ENCODE results near the gene ZNF853. TPM values are rescaled to one million over a fixed set of nuclear protein-coding genes. Genes with fewer than 3 reads are reported as not detected.

ZNF853 gene
- total RNA-seq, 1 experiment from 2014 or later, result 7.9 TPM

DNA sequence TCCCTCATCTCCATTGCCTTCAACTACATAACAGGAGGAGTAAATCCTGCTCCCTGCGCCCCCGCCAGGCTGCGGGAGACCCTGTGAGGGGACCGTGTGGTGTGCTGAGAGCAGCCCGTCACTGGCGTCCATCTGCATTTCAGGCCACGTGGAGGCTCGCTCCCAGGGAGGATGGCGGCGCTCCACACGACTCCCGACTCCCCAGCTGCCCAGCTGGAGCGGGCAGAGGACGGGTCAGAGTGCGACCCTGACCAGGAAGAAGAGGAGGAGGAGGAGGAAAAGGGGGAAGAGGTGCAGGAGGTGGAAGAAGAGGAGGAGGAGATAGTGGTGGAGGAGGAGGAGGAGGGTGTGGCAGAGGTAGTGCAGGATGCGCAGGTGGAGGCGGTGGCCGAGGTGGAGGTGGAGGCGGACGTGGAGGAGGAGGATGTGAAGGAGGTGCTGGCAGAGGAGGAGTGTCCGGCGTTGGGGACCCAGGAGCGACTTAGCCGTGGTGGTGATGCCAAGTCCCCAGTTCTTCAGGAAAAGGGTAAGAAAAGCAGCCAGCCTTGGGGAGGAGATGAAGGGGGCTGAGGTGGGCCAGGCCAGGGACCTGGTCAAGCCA is 26.9 kb downstream of the ZNF853 start:
- BruUV-seq (replicated peaks), result no TSS peak
- Histone ChIP-seq H3F3A (ENCODE audit: insufficient read depth, low read depth) (no peaks in the 10 kb centered on the region), H3K27ac (no peak overlapping the region), H3K9me2 (ENCODE audit: insufficient read depth) (no peaks in the 10 kb centered on the region), H3K79me2 (ENCODE audit: low read depth) (peaks cover 23% of the 10 kb centered on the region), H3K9me3 (ENCODE audit: insufficient read depth, low read depth) (no peaks in the 10 kb centered on the region), H3K4me3 (no peak overlapping the region), H3K36me3 (ENCODE audit: low read depth) (peaks cover 13% of the 10 kb centered on the region; the same call in 1 of the 2 replicates), H3K4me1 (replicated peaks; ENCODE audit: insufficient read depth) (peaks cover 7% of the 10 kb centered on the region; the same call in 1 of the 2 replicates), H4K20me1 (ENCODE audit: insufficient read depth) (0 out of 2 replicates have a peak, but pooled peaks cover 4% of the 10 kb centered on the region), H2AFZ (no peak overlapping the region), H3K27me3 (ENCODE audit: insufficient read depth, low read depth) (no peaks in the 10 kb centered on the region), H3K4me2 (no peak overlapping the region)
- intact Hi-C loops (cut with micrococcal nuclease; ENCODE audit: unreplicated experiment), result no loop called here
- TF ChIP-seq, protein P1, sequence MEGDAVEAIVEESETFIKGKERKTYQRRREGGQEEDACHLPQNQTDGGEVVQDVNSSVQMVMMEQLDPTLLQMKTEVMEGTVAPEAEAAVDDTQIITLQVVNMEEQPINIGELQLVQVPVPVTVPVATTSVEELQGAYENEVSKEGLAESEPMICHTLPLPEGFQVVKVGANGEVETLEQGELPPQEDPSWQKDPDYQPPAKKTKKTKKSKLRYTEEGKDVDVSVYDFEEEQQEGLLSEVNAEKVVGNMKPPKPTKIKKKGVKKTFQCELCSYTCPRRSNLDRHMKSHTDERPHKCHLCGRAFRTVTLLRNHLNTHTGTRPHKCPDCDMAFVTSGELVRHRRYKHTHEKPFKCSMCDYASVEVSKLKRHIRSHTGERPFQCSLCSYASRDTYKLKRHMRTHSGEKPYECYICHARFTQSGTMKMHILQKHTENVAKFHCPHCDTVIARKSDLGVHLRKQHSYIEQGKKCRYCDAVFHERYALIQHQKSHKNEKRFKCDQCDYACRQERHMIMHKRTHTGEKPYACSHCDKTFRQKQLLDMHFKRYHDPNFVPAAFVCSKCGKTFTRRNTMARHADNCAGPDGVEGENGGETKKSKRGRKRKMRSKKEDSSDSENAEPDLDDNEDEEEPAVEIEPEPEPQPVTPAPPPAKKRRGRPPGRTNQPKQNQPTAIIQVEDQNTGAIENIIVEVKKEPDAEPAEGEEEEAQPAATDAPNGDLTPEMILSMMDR (conservative IDR thresholded peaks at IDR 0.05), result no peak
- TF ChIP-seq EZH2 (IDR thresholded peaks at IDR 0.05; ENCODE audit: low read depth), result no peak
- POLR2A ChIA-PET (ENCODE audit: unreplicated experiment), result no interaction called here
- CTCF ChIA-PET, result no interaction called here
- no peak for DNase-seq

- intact Hi-C loops (cut with micrococcal nuclease; ENCODE audit: unreplicated experiment), result no loop called here
- Histone ChIP-seq H3K27me3 (ENCODE audit: insufficient read depth, low read depth) (no peaks in the 10 kb centered on the region), H3K79me2 (ENCODE audit: low read depth) (peaks cover 18% of the 10 kb centered on the region), H3K9me2 (ENCODE audit: insufficient read depth) (no peaks in the 10 kb centered on the region), H3K9me3 (ENCODE audit: insufficient read depth, low read depth) (no peaks in the 10 kb centered on the region), H3K4me3 (no peak overlapping the region), H3K36me3 (ENCODE audit: low read depth) (peaks cover 13% of the 10 kb centered on the region; the same call in 1 of the 2 replicates), H3K27ac (no peak overlapping the region), H2AFZ (no peak overlapping the region), H3K4me1 (replicated peaks; ENCODE audit: insufficient read depth) (peaks cover 5% of the 10 kb centered on the region; the same call in 1 of the 2 replicates), H3K4me2 (no peak overlapping the region), H4K20me1 (ENCODE audit: insufficient read depth) (0 out of 2 replicates have a peak, but pooled peaks cover 4% of the 10 kb centered on the region), H3F3A (ENCODE audit: insufficient read depth, low read depth) (no peaks in the 10 kb centered on the region)
- POLR2A ChIA-PET (ENCODE audit: unreplicated experiment), result no interaction called here
- CTCF ChIA-PET, result no interaction called here
- BruUV-seq (replicated peaks), result no TSS peak
- DNase-seq, result no peak
- TF ChIP-seq, protein P1 (conservative IDR thresholded peaks at IDR 0.05), result no peak
- no peak for TF ChIP-seq EZH2 (IDR thresholded peaks at IDR 0.05; ENCODE audit: low read depth)
Observed at GRCh38 chr7:6642861-6643640, 27.6 kb downstream of the ZNF853 start.

DNA sequence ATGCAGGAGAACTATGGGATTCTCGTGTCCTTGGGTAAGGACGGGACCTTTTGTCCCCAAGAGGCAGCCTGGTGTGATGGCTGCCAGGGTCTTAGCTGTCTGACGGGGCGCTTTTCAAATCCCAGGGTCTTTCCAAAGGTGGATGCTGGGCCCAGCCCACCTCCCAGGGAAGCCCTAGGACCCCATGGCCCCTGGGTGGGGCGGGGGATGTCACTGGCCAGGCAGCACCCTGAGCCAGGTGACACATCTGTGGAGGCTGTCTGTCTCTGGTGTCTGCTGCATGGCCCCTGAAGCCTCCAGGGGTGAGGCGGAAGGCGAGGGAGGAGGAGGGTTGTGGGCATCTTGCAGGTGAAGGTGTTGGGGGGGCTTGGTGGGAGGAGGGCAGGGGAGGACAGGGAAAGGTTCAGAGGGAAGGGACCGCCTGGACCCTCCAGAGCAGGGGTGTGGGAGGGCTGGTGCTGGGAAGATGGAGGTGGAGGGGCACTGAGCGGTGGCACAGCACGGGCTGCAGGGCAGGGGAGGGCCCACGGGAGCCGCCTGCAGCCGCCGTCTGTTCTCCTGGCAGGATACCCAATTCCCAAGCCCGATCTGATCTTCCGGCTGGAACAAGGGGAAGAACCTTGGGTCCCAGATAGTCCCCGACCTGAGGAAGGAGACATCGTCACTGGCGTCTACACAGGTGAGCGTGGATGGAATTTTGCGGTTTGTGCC is 28.7 kb downstream of the ZNF853 start:
- Histone ChIP-seq H3K9me2 (ENCODE audit: insufficient read depth) (no peaks in the 10 kb centered on the region), H3K27ac (no peak overlapping the region), H2AFZ (no peak overlapping the region), H3K79me2 (ENCODE audit: low read depth) (peaks cover 7% of the 10 kb centered on the region), H3F3A (ENCODE audit: insufficient read depth, low read depth) (no peaks in the 10 kb centered on the region), H3K4me3 (no peak overlapping the region), H3K27me3 (ENCODE audit: insufficient read depth, low read depth) (no peaks in the 10 kb centered on the region), H3K9me3 (ENCODE audit: insufficient read depth, low read depth) (no peaks in the 10 kb centered on the region), H3K4me2 (no peak overlapping the region), H3K4me1 (replicated peaks; ENCODE audit: insufficient read depth) (no peaks in the 10 kb centered on the region), H3K36me3 (ENCODE audit: low read depth) (peaks cover 13% of the 10 kb centered on the region; the same call in 1 of the 2 replicates), H4K20me1 (ENCODE audit: insufficient read depth) (0 out of 2 replicates have a peak, but pooled peaks cover 4% of the 10 kb centered on the region)
- no TSS peak for BruUV-seq (replicated peaks)
- intact Hi-C loops (cut with micrococcal nuclease; ENCODE audit: unreplicated experiment), result no loop called here
- no peak for DNase-seq
- no peak for TF ChIP-seq EZH2 (IDR thresholded peaks at IDR 0.05; ENCODE audit: low read depth)
- TF ChIP-seq, protein P1 (conservative IDR thresholded peaks at IDR 0.05), result no peak
- ChIA-PET CTCF (no interaction called here), POLR2A (ENCODE audit: unreplicated experiment) (no interaction called here)
